ENCODE results near the gene RAB7A. TPM values are rescaled to one million over a fixed set of nuclear protein-coding genes. Genes with fewer than 3 reads are reported as not detected.

Gene RAB7A
- total and polyA plus RNA-seq, 2 of the 8 experiments (the other 6 are each of a cell fraction or from before 2014, with no cell fraction given), result 179 to 195 TPM

DNA sequence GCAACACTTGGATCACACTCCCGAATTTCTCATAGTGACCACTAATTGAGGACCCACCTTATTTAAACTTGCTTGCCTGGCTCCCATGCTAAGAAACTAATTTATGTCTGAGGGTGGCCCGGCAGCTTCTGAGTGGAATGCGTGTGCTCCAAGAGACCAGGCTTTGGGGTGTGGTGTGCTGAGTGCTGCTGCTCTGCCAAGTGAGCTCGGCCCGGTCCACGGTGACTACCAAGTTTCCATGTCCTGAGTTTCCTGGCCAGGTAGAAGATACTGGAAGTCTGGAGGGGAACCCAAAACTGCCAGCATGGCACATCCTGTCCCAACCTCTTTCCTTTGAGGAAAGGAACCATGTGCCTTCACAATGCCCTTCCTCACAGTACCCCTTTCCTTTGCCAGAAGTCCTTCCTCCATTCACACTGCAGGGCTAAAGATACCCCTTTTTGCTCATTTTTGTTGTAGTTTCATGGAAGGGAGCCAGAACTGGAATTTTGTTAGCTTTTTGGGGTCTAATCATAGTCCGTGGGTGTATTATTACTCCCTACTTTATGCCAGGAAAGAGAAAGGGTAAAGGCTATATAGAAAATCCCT, 94.4 kb downstream of the RAB7A start:
- Histone ChIP-seq H3K79me1 (ENCODE audit: low read depth, low read length) (no peaks in the 10 kb centered on the region; the same call in 1 of the 2 replicates), H3K4me1 (replicated peaks in 1 of 4; ENCODE audit: control insufficient read depth in 3 of 4, insufficient read depth in 4 of 4, low read length in 3 of 4) (no peaks in the 10 kb centered on the region), H3K4me3 (ENCODE audit: extremely low read depth in 1 of 4, insufficient read depth in 2 of 4, low read depth in 3 of 4, low read length in 4 of 4) (no peak overlapping the region), H2BK5ac (ENCODE audit: low read depth, low read length) (no peak overlapping the region), H4K5ac (ENCODE audit: insufficient read length, low read depth, low read length) (no peak overlapping the region), H3K4me2 (ENCODE audit: insufficient read depth in 1 of 2, low read depth in 2 of 2, low read length in 2 of 2) (no peak overlapping the region), H3K9me3 (ENCODE audit: insufficient read depth in 2 of 2, low read depth in 1 of 2, low read length in 1 of 2) (no peaks in the 10 kb centered on the region), H2BK20ac (ENCODE audit: low read length) (no peak overlapping the region), H3K23ac (ENCODE audit: insufficient read length) (no peak overlapping the region), H2BK15ac (ENCODE audit: low read length) (no peak overlapping the region), H2BK120ac (replicated peaks; ENCODE audit: low read depth, low read length) (no peak overlapping the region), H3K79me2 (ENCODE audit: control insufficient read depth in 1 of 2, insufficient read depth in 2 of 2, low read length in 2 of 2) (no peaks in the 10 kb centered on the region), H4K8ac (ENCODE audit: extremely low read depth, insufficient read depth, low read length) (no peak overlapping the region), H3K4ac (replicated peaks; ENCODE audit: insufficient read length, low read depth, low read length) (no peak overlapping the region), H2AK5ac (ENCODE audit: low read depth, low read length) (no peak overlapping the region), H3K9ac (replicated peaks in 1 of 4; ENCODE audit: extremely low read depth in 1 of 4, low read depth in 3 of 4, low read length in 3 of 4) (no peak overlapping the region), H2AFZ (ENCODE audit: low read length) (no peak overlapping the region), H2BK12ac (ENCODE audit: low read depth, low read length) (no peak overlapping the region), H4K91ac (replicated peaks; ENCODE audit: insufficient read length, low read length) (no peak overlapping the region), H3K14ac (ENCODE audit: insufficient read length) (no peak overlapping the region), H3K18ac (ENCODE audit: extremely low read depth, low read length) (no peak overlapping the region), H3K27me3 (replicated peaks in 1 of 4; ENCODE audit: control insufficient read depth in 3 of 4, extremely low read depth in 1 of 4, insufficient read depth in 3 of 4, low read length in 3 of 4) (no peaks in the 10 kb centered on the region), H3K56ac (replicated peaks; ENCODE audit: insufficient read length, low read depth, low read length) (no peak overlapping the region), H3K23me2 (ENCODE audit: low read depth, low read length) (no peaks in the 10 kb centered on the region), H3K27ac (ENCODE audit: low read depth, low read length) (no peak overlapping the region), H4K20me1 (replicated peaks in 1 of 2; ENCODE audit: control insufficient read depth in 1 of 2, insufficient read depth in 2 of 2, low read length in 2 of 2) (peaks cover 0 to 2% of the 10 kb centered on the region in 2 experiments), H3K36me3 (ENCODE audit: control insufficient read depth in 2 of 4, insufficient read depth in 4 of 4, low read length in 3 of 4) (peaks cover 0 to 33% (median 3%) of the 10 kb centered on the region in 4 experiments; a peak in 5 of 8 replicates)
- ChIA-PET POLR2A (ENCODE audit: partially characterized antibody) (no interaction called here), CTCF (ENCODE audit: partially characterized antibody) (interaction anchor here (0.8 to 1.0 kb wide), 3 partner anchors 25 to 212 kb away, joined by 3 read pairs; no protein-coding TSS in a partner anchor)
- no peak for DNase-seq (ENCODE audit: low read depth in 1 of 2, low spot score in 2 of 2)
- TF ChIP-seq POLR2A (IDR thresholded peaks at IDR 0.05; ENCODE audit: control extremely low read depth in 1 of 2, low read depth in 2 of 2, low read length in 2 of 2), result no peak
- no peak for TF ChIP-seq CHD1 (IDR thresholded peaks at IDR 0.05; ENCODE audit: low read depth, low read length)
- TF ChIP-seq JUND (IDR thresholded peaks at IDR 0.05; ENCODE audit: low read length), result no peak
- no peak for TF ChIP-seq CREB1 (IDR thresholded peaks at IDR 0.05)
- no peak for TF ChIP-seq GABPA (IDR thresholded peaks at IDR 0.05; ENCODE audit: borderline replicate concordance, insufficient read depth, low read length)
- TF ChIP-seq ASH2L (IDR thresholded peaks at IDR 0.05; ENCODE audit: low read length), result no peak
- TF ChIP-seq CBX5 (IDR thresholded peaks at IDR 0.05; ENCODE audit: low read depth, low read length), result no peak
- TF ChIP-seq RBBP5 (IDR thresholded peaks at IDR 0.05; ENCODE audit: borderline replicate concordance, low read depth, low read length), result no peak
- no peak for TF ChIP-seq GTF2F1 (IDR thresholded peaks at IDR 0.05; ENCODE audit: borderline replicate concordance, low read depth, low read length)
- WGBS, 2 experiments (ENCODE audit: extremely low coverage in 1 of 2, insufficient coverage in 1 of 2, insufficient read length in 1 of 2, insufficient replicate concordance in 2 of 2, low coverage in 1 of 2, low lambda C conversion rate in 2 of 2, missing lambda C conversion rate in 1 of 2), result 93% methylated on average over 7 of the region's 7 CpGs; no CpG with 5 or more reads in 1 of the 2 experiments
- FAIRE-seq, result no peak

Measured in H1 (cell line).